ENCODE measurements around the gene SIRPG.

DNA sequence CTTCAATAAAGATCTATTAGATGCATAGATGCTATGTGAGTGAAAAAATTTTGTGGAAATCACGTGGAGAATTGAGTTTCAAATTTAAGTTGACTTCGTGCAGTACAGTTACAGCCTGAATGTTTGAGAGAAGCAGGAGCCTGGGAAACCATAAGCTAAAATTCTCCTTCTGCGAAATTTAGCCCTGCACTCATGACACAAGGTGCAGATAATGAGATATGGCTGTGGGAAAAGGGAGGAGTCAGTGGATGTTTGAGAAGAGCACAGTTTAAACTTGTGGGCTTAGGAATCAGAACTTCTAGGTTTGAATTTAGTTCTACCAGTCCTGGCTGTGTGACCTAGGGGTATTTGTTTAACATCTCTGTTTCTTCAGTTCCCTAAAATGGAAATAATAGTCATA is 32.1 kb upstream of the SIRPG start:
- TF ChIP-seq, protein P1, sequence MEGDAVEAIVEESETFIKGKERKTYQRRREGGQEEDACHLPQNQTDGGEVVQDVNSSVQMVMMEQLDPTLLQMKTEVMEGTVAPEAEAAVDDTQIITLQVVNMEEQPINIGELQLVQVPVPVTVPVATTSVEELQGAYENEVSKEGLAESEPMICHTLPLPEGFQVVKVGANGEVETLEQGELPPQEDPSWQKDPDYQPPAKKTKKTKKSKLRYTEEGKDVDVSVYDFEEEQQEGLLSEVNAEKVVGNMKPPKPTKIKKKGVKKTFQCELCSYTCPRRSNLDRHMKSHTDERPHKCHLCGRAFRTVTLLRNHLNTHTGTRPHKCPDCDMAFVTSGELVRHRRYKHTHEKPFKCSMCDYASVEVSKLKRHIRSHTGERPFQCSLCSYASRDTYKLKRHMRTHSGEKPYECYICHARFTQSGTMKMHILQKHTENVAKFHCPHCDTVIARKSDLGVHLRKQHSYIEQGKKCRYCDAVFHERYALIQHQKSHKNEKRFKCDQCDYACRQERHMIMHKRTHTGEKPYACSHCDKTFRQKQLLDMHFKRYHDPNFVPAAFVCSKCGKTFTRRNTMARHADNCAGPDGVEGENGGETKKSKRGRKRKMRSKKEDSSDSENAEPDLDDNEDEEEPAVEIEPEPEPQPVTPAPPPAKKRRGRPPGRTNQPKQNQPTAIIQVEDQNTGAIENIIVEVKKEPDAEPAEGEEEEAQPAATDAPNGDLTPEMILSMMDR (IDR thresholded peaks at IDR 0.05 in 4 of 5, conservative IDR thresholded peaks at IDR 0.05 in 1 of 5): no peak
- TF ChIP-seq POLR2A (IDR thresholded peaks at IDR 0.05): no peak

Data from gastrocnemius medialis (tissue), 4 donors.